Fibroblast of peridontal ligament (primary cell): ENCODE results near the gene KCNK10.

Experiments used
- DNase-seq: peaks from one replicate; pipeline ENCODE4 v3.0.0-alpha.2; 2010; ENCODE audit errors: extremely low read depth

KCNK10 gene

DNA sequence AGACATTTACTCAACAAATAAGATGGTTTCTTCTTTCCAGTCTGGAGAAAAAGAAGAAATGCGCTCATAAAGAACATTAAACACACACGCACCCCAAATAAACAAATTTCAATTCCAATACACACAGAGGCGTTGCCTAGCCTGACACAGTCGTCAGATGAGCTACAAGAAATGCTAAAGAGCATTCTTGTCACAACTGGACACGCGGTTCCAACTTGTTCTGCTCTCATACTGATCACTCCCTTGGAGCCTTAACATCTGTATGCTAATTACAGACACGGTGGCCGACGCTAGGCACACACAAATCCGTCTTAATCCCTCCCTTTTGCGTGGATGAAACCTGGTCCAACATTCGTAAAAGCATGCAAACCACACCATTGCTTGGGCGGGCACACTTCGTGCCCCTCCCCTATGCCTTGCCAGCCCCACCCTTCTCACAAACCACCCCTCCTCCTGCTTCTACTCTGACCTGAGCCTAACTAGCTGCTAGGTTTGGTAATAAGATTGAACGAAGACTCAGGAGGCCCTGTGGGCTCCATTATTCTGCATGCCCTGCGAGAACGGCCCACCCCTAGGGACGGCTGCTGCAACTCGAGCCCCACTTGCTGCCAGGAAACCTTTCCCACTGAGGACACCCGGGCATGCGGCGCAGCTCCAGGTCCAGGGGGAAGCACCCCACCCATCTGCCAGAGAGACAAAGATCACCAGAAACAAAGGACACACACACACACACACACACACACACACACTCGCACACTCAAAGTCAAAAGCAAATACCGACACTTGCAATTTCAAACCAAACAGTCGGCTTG lies 1.2 kb downstream of the KCNK10 start:
- DNase-seq, result no peak

DNA sequence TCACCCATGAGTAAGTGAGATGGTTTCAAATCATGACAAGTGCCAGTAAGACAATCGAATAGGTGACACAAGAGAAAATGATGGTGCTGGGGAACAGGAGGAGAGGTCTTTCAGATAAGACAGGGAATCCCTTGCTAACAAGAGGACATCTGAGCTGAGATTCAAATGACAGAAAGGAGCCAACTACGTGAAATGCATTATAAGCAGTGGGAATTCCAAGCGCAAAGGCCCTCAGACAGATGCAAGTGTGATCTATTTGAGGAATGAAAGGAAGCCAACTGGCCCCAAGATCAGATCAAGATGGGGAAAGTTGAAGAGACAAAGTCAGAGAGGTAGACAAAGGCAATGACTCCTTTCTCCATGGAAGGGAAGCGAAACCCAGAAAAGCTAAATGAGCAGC lies 4.7 kb downstream of the KCNK10 start:
- DNase-seq, result no peak

GRCh38 chr14:88316521-88316920 lies 6.5 kb downstream of the KCNK10 start:
- no peak for DNase-seq

GRCh38 chr14:88312257-88312656 lies 10.8 kb downstream of the KCNK10 start:
- no peak for DNase-seq

GRCh38 chr14:88311780-88312179 lies 11.3 kb downstream of the KCNK10 start:
- DNase-seq, result no peak

- no peak for DNase-seq
These were observed 12.6 kb downstream of the KCNK10 start for GRCh38 chr14:88310449-88310848.

DNA sequence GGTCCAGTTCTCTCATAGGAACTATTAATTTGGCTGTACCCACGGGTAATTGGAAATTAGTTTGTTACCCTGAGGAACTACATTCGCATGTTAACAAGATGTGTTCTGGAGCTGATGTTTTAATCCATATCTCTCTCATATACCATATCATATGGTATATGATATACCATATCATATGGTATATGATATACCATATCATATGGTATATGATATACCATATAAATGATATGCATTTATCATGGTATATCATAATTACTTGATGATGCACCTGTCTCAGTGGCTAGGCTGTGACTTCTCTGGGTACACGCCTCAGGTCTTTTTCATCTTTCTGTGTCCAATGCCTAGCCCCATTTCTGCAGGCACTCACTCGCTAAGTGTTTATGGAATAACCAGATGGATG lies 13.0 kb downstream of the KCNK10 start:
- no peak for DNase-seq

- no peak for DNase-seq
These were observed 17.3 kb downstream of the KCNK10 start for GRCh38 chr14:88305528-88306322.

GRCh38 chr14:88303041-88303440 lies 20.0 kb downstream of the KCNK10 start:
- DNase-seq, result no peak

GRCh38 chr14:88301381-88301780 lies 21.7 kb downstream of the KCNK10 start:
- DNase-seq, result no peak

DNA sequence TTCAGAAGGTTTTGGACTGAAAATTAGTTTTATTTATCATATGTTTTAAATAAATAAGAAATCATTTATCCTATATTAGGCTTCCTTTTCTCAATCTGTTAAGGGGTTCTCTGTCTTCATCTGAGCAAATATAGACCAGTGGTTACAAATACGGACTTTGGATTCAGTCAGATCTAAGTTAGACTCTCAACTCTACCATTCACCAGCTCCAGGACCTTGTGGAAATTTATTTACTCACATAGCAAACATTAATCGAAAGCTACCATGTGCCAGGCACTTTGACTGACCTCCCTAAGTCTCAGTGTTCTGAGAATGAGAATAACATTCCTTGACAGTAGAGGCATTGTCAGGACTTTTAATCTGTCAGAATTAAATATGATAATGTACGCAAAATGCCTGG lies 22.3 kb downstream of the KCNK10 start:
- DNase-seq, result no peak

GRCh38 chr14:88299865-88300530 lies 23.1 kb downstream of the KCNK10 start:
- no peak for DNase-seq

DNA sequence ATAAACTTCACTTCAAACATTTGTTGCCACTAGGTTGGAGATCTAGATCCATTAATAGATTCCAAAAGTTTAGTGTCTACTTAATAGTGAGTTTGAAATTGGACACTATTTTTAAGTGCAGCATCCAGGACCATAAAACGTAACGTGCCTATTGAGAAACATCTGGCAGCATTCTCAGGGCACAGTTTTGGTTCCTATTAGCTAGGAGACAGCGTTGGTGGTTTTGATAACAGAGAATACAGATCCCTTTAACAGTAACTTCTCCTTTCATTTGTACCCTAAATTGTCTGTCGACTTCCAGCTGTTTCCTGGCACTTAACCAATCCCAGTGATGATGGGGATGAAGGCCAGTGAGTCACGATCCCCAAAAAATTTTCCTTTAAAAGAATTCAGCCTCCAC lies 25.8 kb downstream of the KCNK10 start:
- DNase-seq, result no peak

DNA sequence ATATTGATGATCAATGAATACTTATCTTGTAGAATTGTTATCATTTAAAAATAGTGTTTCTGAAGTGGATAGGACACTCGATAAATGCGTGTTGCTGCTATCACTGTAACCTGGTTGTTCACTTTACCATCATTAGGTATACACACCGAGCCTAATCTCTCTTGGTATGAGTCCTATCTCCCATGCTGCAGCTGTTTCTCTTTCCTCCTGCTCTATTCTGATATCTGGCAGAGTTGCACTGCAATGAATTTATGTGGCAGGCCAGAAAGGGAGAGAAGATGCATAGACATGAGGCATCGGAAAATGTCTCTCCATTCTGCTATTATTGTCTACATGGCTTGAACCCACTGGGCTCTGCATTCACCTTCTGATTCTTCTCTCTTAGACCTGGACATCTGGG lies 26.7 kb downstream of the KCNK10 start:
- DNase-seq, result no peak

GRCh38 chr14:88289996-88290395 lies 33.1 kb downstream of the KCNK10 start:
- no peak for DNase-seq

DNA sequence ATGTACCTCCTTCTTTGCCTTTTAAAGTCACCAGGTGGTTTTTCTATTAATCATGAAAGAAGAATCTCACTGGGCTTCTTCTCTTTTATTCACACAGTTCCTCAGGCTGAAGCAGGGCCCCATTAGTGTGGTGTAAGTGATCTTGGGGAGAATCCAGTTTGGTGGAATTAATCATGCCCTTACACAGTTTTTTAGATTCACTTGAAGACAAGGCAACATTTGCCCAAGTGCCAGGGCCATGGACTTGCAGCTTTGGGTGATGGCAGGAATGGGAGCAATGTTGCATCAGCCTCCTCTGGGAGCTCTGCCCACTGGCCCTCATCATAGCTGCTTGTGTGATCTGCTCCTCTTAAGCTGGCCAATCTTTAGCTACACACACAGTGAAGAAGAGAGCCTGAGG lies 33.8 kb downstream of the KCNK10 start:
- DNase-seq, result peak; percentile 2

- no peak for DNase-seq
These were observed 36.8 kb downstream of the KCNK10 start for GRCh38 chr14:88286309-88286708.

GRCh38 chr14:88281447-88281846 lies 41.6 kb downstream of the KCNK10 start:
- no peak for DNase-seq

- DNase-seq, result no peak
These were observed 46.0 kb downstream of the KCNK10 start for GRCh38 chr14:88276923-88277596.

DNA sequence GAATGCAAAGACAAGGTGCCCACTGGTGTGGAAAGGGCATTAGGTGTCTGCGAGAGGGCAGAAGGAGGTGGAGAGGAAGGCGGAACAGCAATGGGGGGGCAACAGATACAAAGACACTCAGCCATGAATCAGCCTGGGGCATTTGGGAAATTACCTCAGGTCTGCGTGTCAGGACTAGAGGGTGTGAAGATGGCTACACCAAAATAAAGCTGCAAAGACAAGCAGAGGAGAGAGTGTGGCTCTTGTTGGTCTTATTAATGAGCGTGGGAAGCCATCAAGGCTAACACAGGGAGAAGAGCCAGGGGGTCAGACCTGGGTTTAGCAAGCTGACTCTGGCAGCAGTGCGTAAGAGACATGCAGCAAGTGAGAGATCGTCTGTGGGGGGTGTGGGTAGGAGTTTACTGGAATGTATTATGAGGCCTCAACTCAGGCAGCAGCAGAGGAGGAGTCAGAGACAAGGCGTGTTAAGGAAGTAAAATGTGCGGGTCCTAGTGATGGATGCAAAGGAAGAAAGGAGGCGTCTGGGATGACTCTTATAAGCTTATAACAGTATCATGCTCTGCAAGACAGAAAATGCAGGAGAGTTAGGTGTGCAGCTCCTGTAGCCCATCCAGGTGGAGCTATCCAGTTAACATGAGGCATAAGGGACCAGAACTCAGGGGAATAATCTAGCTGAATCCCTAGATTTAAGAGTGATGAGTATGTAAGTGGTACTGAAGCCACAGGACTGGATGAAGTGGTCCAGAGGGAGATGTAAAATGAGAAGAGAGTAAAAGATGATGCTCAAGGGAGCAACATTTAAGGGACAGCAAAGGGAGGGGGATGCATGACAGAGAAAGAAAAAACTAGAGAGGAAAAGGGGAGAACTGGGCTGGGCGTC lies 50.4 kb downstream of the KCNK10 start:
- DNase-seq, result no peak

DNA sequence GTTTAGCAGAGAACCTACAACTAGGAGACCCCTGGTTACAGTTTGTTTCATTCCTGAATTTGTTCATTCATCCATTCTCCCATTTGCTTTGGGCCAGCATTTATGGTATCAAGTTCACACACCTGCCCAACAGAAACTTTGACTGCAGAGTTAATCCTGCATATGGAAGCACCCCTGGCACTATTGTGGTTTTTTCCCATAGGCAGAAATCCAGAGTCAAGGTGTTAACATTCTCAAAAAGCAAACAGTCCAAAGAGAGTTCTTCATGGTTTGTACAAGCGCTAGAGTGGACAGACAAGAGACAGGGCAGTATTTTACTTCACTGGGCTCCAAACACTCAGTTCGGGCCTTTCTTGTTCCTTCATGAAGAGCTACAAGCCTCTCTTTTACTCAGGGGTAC lies 51.9 kb downstream of the KCNK10 start:
- no peak for DNase-seq
